GM06990 (cell line): ENCODE results near the gene PAQR9.

ENCODE experiments used
- DNase-seq: peaks from one replicate; pipeline ENCODE4 v3.0.0-alpha.2; 2011; ENCODE audit not compliant: insufficient read length; ENCODE audit errors: extremely low read depth
- H3K27me3 ChIP-seq: replicated peaks from 2 replicates; pipeline ENCODE4 v1.6.0; 2011; ENCODE audit warnings: low read length; ENCODE audit not compliant: control insufficient read depth, insufficient read depth
- H3K36me3 ChIP-seq: 2 replicates; pipeline ENCODE4 v1.5.1; 2011; ENCODE audit warnings: low read length; ENCODE audit not compliant: control insufficient read depth, insufficient read depth
- H3K4me3 ChIP-seq: replicated peaks from 2 replicates; pipeline ENCODE4 v1.5.1; 2011; ENCODE audit warnings: low read depth, mild to moderate bottlenecking, control low read depth, low read length
- CTCF ChIP-seq: IDR thresholded peaks from 2 replicates; pipeline ENCODE4 v1.5.1; 2011; ENCODE audit warnings: low read length, control low read depth, mild to moderate bottlenecking, inconsistent platforms; ENCODE audit not compliant: insufficient read depth, poor library complexity, severe bottlenecking

Gene PAQR9

DNA sequence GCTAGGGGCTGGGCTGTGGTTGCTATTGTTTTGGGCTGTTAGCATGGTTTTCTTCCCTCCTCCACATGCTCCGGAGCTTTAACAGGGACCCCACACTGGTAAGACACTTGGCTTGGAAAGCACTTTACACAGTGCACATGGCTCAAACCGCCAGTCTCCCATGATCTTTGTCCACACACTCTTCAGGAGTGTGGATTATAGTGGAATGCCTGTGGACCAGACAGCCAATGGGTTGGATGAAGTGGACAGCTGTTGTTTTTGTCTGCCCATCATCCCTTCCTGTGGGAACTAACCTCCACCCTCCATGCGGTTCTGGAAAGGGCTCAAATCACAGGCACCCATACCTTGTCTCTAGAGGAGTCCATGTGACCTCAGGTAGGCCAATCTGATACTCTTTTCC, 10.0 kb downstream of the PAQR9 start:
- Histone ChIP-seq H3K4me3 (no peak overlapping the region), H3K36me3 (no peaks in the 10 kb centered on the region), H3K27me3 (no peaks in the 10 kb centered on the region)
- TF ChIP-seq CTCF = no peak
- DNase-seq = no peak

- DNase-seq = no peak
- H3K27me3 ChIP-seq = no peaks in the 10 kb centered on the region
- no peak overlapping the region for H3K4me3 ChIP-seq
- TF ChIP-seq CTCF = no peak
- H3K36me3 ChIP-seq = no peaks in the 10 kb centered on the region
Observed at GRCh38 chr3:142952272-142953193, 10.9 kb downstream of the PAQR9 start.

DNA sequence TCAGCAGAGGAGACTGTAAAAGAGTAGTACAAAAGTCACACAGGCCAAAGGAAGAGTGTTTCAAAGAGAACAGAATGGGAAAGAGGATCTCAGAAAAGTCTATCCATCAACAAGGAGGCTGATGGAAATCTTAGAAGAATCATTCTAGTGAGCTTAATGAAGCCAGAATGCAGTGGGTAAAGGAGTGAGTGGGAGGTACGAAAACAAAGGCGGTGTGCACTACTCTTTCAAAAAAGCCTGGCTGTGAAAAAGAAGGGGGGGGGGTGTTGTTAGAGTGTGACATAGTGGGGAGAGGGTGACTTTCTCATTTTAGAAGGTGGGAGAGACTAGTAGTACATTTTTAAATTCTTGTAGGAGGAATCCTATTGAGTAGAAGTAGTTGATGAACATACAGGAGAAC, 11.7 kb downstream of the PAQR9 start:
- TF ChIP-seq CTCF = no peak
- no peaks in the 10 kb centered on the region for H3K27me3 ChIP-seq

DNA sequence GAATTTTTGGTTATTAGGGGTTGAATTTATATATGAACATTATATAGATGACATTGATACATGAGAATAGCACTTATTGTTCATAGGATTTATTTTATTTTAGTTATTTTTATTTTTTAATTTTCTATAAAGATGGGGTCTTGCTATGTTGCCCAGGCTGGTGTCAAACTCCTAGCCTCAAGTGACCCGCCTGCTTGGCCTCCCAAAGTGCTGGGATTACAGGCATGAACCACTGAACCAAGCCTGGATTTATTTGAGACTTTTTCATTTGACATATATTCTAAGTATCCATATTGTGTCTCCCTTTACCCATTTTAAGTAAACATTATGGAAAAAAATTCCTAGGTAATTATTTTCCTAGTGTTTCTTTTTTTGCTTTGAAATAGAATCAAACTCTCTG, 12.5 kb downstream of the PAQR9 start:
- Histone ChIP-seq H3K4me3 (no peak overlapping the region), H3K36me3 (no peaks in the 10 kb centered on the region)
- DNase-seq = no peak

More for the DNA sequence above, 11.7 kb downstream of the PAQR9 start:
- DNase-seq = no peak
- H3K4me3 ChIP-seq = no peak overlapping the region
- H3K36me3 ChIP-seq = no peaks in the 10 kb centered on the region

GRCh38 chr3:142947799-142948575, 15.5 kb downstream of the PAQR9 start:
- Histone ChIP-seq H3K36me3 (no peaks in the 10 kb centered on the region), H3K27me3 (no peaks in the 10 kb centered on the region), H3K4me3 (no peak overlapping the region)
- TF ChIP-seq CTCF = no peak
- DNase-seq = no peak

More for the DNA sequence above, 12.5 kb downstream of the PAQR9 start:
- no peaks in the 10 kb centered on the region for H3K27me3 ChIP-seq
- TF ChIP-seq CTCF = no peak
